ENCODE results near the gene CLN5. TPM values are rescaled to one million over a fixed set of nuclear protein-coding genes. Genes with fewer than 3 reads are reported as not detected.
A peak's percentile ranks its signal among the peaks of the same experiment; 100 is the strongest.

Gene CLN5
- total RNA-seq, 4 donors from 2014 or later: 4.5 to 10.1 (median 7.1) TPM

DNA sequence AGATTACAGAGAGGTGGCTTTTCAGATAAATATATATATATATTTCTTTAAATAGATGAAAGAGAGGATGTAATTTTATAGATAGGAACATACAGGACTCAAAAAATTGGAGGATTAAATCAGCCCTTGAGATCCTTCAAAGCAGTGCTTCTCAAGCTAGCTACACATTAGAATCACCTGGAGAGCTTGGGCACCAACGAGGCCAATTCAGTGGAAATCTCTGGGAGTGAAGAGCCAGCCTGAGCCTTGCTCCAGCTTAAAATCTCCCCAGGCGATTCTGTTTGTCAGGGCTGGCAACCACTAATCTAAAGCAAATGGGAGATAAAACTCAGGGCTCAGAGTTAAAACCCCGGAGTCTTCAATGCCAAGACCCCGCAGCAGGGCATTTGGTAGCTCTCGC lies 15.0 kb upstream of the CLN5 start:
- intact Hi-C loops (cut with DNase I; ENCODE audit: low total_unique reads): loop anchor here (5.0 kb wide), 1 partner anchor 1105 kb away; no protein-coding TSS in a partner anchor

DNA sequence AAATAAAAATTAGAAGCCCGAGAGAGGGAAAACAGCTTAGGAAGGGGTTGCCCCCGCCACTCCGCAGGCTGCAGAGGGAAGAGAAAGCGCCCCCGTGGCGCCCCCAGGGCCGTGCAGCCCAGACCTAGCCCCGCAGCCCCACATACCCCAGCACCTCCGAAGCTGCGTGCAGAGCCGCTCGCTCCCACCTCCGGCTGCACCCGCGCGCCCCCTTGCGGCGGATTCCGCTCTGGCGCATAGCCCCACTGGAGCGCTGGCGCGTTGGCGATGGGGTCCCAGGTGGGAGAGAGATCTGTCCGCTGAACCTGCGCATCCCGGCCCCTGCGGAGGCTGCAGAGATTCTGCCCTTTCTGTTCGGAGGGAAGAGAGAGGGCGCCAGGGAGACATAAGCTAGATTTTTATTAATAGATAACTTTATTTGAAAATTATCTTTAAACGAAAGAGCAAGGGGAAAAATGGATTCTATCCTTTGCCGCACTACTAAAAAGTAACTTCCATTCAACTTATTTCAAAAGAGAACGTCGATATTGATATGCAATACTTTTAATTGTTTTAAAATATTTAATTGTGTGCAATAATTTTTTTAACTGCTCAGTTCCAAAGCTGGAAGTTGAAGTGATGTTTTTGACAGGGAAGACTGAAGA lies 11.7 kb upstream of the CLN5 start:
- Histone ChIP-seq H3K9me3 (no peaks in the 10 kb centered on the region), H3K27me3 (no peaks in the 10 kb centered on the region), H3K4me1 (peaks cover 4 to 8% of the 10 kb centered on the region in 2 donors), H3K27ac (no peak overlapping the region), H3K36me3 (no peaks in the 10 kb centered on the region), H3K4me3 (peak overlapping the region; percentile 35 to 46 (median 43))
- TF ChIP-seq POLR2A (IDR thresholded peaks at IDR 0.05): no peak
- TF ChIP-seq, protein P1, sequence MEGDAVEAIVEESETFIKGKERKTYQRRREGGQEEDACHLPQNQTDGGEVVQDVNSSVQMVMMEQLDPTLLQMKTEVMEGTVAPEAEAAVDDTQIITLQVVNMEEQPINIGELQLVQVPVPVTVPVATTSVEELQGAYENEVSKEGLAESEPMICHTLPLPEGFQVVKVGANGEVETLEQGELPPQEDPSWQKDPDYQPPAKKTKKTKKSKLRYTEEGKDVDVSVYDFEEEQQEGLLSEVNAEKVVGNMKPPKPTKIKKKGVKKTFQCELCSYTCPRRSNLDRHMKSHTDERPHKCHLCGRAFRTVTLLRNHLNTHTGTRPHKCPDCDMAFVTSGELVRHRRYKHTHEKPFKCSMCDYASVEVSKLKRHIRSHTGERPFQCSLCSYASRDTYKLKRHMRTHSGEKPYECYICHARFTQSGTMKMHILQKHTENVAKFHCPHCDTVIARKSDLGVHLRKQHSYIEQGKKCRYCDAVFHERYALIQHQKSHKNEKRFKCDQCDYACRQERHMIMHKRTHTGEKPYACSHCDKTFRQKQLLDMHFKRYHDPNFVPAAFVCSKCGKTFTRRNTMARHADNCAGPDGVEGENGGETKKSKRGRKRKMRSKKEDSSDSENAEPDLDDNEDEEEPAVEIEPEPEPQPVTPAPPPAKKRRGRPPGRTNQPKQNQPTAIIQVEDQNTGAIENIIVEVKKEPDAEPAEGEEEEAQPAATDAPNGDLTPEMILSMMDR (IDR thresholded peaks at IDR 0.05 in 4 of 5, conservative IDR thresholded peaks at IDR 0.05 in 1 of 5): peak; percentile 66 to 98 (median 81)
- DNase-seq (peak; percentile 33 to 53), ATAC-seq (peak; percentile 66 to 89)
- in situ Hi-C loops (cut with MboI; ENCODE audit: low sequenced_read_pairs in 4 of 4) (no loop called here), intact Hi-C loops (cut with DNase I; ENCODE audit: low total_unique reads) (no loop called here)

More for the DNA sequence above, 15.0 kb upstream of the CLN5 start:
- no peaks in the 10 kb centered on the region for H3K36me3 ChIP-seq
- in situ Hi-C loops (cut with MboI; ENCODE audit: low sequenced_read_pairs in 4 of 4): no loop called here
- H3K27me3 ChIP-seq: no peaks in the 10 kb centered on the region
- TF ChIP-seq, protein P1 (IDR thresholded peaks at IDR 0.05 in 4 of 5, conservative IDR thresholded peaks at IDR 0.05 in 1 of 5): no peak
- no peak for TF ChIP-seq POLR2A (IDR thresholded peaks at IDR 0.05)
- DNase-seq (no peak), ATAC-seq (no peak)
- H3K4me3 ChIP-seq: no peak overlapping the region
- H3K27ac ChIP-seq: no peak overlapping the region
- no peaks in the 10 kb centered on the region for H3K9me3 ChIP-seq
- peaks cover 4 to 8% of the 10 kb centered on the region in 2 donors for H3K4me1 ChIP-seq

DNA sequence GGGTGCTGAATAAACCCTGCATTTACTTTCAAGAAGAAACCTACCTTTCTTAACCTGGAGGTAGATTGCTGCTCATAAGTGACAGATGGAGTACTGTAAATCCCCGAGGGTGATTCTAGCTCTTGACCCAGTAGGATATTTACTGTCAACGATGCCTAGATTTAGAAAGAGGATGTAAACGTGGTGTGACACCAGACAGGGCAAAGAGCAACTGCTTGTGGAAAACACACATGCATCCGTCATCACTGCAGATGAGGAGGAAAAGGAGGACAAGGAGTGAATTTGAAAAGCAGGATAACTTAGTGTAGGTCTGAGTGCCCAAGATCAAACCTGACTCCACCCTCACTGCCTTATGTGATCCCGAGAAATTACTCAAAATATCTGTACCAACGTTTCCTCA lies 9.8 kb upstream of the CLN5 start:
- H3K4me3 ChIP-seq: no peak overlapping the region
- no peaks in the 10 kb centered on the region for H3K27me3 ChIP-seq
- ATAC-seq (no peak), DNase-seq (no peak)
- no peak overlapping the region for H3K27ac ChIP-seq
- in situ Hi-C loops (cut with MboI; ENCODE audit: low sequenced_read_pairs in 4 of 4) (no loop called here), intact Hi-C loops (cut with DNase I; ENCODE audit: low total_unique reads) (no loop called here)
- peaks cover 4 to 8% of the 10 kb centered on the region in 2 donors for H3K4me1 ChIP-seq
- no peaks in the 10 kb centered on the region for H3K9me3 ChIP-seq
- TF ChIP-seq POLR2A (IDR thresholded peaks at IDR 0.05): no peak
- TF ChIP-seq, protein P1 (IDR thresholded peaks at IDR 0.05 in 4 of 5, conservative IDR thresholded peaks at IDR 0.05 in 1 of 5): no peak
- no peaks in the 10 kb centered on the region for H3K36me3 ChIP-seq

DNA sequence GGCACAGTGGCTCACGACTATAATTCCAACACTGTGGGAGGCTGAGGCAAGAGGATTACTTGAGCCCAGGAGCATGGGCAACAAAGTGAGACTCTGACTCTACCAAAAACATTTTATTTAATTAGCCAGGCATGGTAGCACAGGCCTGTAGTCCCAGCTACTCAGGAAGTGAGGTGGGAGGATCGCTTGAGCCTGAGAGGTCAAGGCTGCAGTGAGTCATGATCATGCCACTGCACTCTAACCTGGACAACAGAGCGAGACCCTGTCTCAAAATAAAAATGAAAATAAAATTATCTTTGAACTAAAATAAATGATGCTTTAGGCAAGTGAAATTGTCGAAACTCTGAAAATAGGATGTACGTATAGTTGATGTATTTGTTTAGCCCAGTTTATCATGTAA lies 8.2 kb upstream of the CLN5 start:
- in situ Hi-C loops (cut with MboI; ENCODE audit: low sequenced_read_pairs in 4 of 4): no loop called here
- Histone ChIP-seq H3K27ac (no peak overlapping the region), H3K4me3 (no peak overlapping the region), H3K27me3 (no peaks in the 10 kb centered on the region), H3K4me1 (peaks cover 4 to 8% of the 10 kb centered on the region in 2 donors), H3K9me3 (no peaks in the 10 kb centered on the region), H3K36me3 (no peaks in the 10 kb centered on the region)
- ATAC-seq (no peak), DNase-seq (no peak)
- TF ChIP-seq, protein P1 (IDR thresholded peaks at IDR 0.05 in 4 of 5, conservative IDR thresholded peaks at IDR 0.05 in 1 of 5): no peak
- TF ChIP-seq POLR2A (IDR thresholded peaks at IDR 0.05): no peak
- intact Hi-C loops (cut with DNase I; ENCODE audit: low total_unique reads): no loop called here
